ENCODE results near the gene PTPRN2. TPM values are rescaled to one million over a fixed set of nuclear protein-coding genes. Genes with fewer than 3 reads are reported as not detected.

The PTPRN2 gene
- total and polyA plus RNA-seq, 8 donors: 12.2 to 49.2 (median 31.8) TPM

- DNase-seq (no peak), FAIRE-seq (no peak), ATAC-seq (no peak)
- Histone ChIP-seq H3K27ac (no peak overlapping the region), H3K4me1 (no peaks in the 10 kb centered on the region), H3K9me3 (no peaks in the 10 kb centered on the region), H3K36me3 (no peaks in the 10 kb centered on the region), H3K27me3 (peaks cover 0 to 4% (median 2%) of the 10 kb centered on the region in 4 donors), H3K4me3 (no peak overlapping the region)
- 59 to 66% methylated on average over 9 of the region's 9 CpGs for WGBS, 2 donors
- no peak for TF ChIP-seq CTCF (IDR thresholded peaks at IDR 0.05)
- intact Hi-C loops (cut with DNase I): no loop called here
Observed at GRCh38 chr7:157687845-157688532, 899.6 kb downstream of the PTPRN2 start.

DNA sequence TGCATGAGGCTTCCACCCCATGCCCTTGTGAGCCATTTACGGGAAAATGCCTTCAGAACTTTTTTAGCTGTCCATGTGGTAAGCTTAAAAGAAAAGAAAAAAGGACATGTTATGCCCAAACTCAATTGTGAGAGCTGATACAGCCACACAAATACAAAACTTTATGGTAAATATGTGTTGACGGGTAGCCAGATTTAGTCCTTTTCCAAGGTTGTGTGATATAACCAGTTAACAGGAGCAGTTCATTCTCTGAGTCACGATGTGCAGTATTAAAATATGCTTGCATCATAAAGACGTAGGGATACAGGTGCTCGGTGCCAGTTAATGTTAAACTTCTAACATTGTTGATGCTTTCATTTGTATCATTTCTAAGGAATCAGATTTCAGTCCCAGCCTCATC, 900.5 kb downstream of the PTPRN2 start:
- DNase-seq (no peak), ATAC-seq (no peak), FAIRE-seq (no peak)
- no peaks in the 10 kb centered on the region for H3K4me1 ChIP-seq
- 55 to 63% methylated on average over 5 of the region's 5 CpGs for WGBS, 2 donors
- intact Hi-C loops (cut with DNase I): no loop called here
- H3K4me3 ChIP-seq: no peak overlapping the region
- no peak overlapping the region for H3K27ac ChIP-seq
- H3K9me3 ChIP-seq: no peaks in the 10 kb centered on the region
- H3K36me3 ChIP-seq: no peaks in the 10 kb centered on the region
- TF ChIP-seq CTCF (IDR thresholded peaks at IDR 0.05): no peak
- peaks cover 0 to 4% (median 2%) of the 10 kb centered on the region in 4 donors for H3K27me3 ChIP-seq

DNA sequence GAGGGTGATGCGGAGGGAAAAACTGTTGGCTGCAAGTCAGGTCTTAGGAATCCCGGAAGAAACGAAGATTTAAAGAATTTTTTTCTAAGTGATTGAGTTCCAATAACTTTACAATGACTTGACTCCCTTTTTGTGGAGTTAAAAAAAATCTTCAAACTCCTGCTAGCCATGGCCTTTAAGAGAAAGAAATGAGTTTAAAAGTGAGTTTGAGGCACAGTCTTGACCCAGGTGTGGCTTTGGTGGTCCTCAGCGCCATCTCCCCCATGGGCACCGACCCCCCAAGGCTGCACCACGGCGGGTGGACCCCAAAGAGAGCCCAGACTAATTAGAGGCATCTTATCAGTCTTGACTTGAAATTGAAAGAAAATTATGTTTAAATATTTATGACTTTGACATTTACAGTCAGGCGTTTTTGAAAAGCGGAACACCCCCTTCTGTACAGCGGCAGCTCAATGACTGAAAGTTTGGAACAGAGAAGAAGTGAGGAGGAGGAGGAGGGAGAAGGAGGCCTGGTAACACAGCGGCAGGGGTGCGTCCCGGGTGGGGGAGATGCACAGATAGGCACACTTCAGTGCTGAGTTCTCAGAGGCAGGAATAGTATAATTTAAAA, 901.2 kb downstream of the PTPRN2 start:
- no peaks in the 10 kb centered on the region for H3K4me1 ChIP-seq
- H3K36me3 ChIP-seq: no peaks in the 10 kb centered on the region
- no peaks in the 10 kb centered on the region for H3K9me3 ChIP-seq
- whole genome bisulfite sequencing, 2 donors: 37 to 41% methylated on average over 13 of the region's 13 CpGs
- DNase-seq (no peak), ATAC-seq (no peak), FAIRE-seq (no peak)
- peaks cover 0 to 4% (median 2%) of the 10 kb centered on the region in 4 donors for H3K27me3 ChIP-seq
- H3K4me3 ChIP-seq: no peak overlapping the region
- no peak for TF ChIP-seq CTCF (IDR thresholded peaks at IDR 0.05)
- intact Hi-C loops (cut with DNase I): no loop called here
- H3K27ac ChIP-seq: no peak overlapping the region

DNA sequence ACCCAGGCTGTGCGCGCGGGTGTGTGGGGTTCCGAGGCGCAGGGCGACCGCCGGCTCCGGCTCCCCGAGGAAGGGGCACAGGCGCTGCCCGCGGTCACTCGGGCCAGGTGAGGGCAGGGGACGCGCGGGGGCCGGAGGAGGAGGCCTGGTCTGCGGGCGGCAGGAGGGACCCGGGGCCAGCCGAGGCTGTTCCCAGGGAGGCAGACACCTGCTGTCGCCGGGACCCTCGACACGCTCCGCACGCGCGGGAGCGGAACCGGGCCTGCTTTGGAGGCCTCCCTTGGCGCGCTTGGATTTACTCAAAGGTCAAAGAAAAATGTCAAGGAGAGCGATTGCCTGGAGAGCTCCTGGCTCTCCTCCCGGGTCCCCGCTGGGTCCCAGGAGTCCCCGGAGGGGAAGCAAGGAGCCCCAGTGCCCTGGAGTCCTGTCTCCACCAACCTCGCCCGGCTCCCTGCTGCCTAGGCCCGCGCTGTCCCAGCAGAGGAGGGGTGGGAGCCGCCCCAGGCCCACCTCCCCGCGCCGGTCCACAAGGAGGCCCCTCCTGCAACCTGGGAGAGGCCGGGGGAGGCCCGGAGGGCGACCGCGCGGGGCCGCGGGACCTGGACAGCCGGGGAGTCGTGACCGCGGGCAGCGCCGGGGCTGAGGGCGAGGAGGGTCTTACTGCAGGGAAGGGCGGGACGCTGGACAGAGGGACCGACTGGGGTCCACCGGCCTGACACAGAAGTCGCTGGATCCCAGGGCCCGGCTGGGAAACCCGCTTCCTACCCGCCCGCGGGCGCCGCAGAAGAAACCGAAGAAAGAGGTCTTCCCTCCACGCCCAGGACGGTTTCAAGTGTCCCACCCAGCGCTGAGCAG, 902.0 kb downstream of the PTPRN2 start:
- ATAC-seq: no peak
- no peaks in the 10 kb centered on the region for H3K4me1 ChIP-seq
- peak in 1 of 6 donors; percentile 63 for DNase-seq
- no peak overlapping the region for H3K4me3 ChIP-seq
- H3K27ac ChIP-seq: no peak overlapping the region
- H3K36me3 ChIP-seq: no peaks in the 10 kb centered on the region
- intact Hi-C loops (cut with DNase I): no loop called here
- TF ChIP-seq CTCF (IDR thresholded peaks at IDR 0.05): no peak
- WGBS, 2 donors: 22% methylated on average over 72 to 77 of the region's 77 CpGs
- no peak for FAIRE-seq
- peaks cover 0 to 4% (median 2%) of the 10 kb centered on the region in 4 donors for H3K27me3 ChIP-seq
- no peaks in the 10 kb centered on the region for H3K9me3 ChIP-seq
